NCI-H2196 (cell line): ENCODE measurements around the gene PREX1.

Source experiments
- DNase-seq: peaks from one replicate; lab custom pipeline; 2025; ENCODE audit not compliant: unreplicated experiment; lab: John Stamatoyannopoulos, UW

PREX1 gene

GRCh38 chr20:48705240-48706115 lies 122.3 kb downstream of the PREX1 start:
- no peak for DNase-seq

- DNase-seq: no peak
Measured at GRCh38 chr20:48704761-48705160, 123.0 kb downstream of the PREX1 start.

GRCh38 chr20:48703511-48704219 lies 124.1 kb downstream of the PREX1 start:
- DNase-seq: no peak

GRCh38 chr20:48703107-48703506 lies 124.7 kb downstream of the PREX1 start:
- DNase-seq: peak; percentile 6

- DNase-seq: no peak
Measured at GRCh38 chr20:48702455-48702913, 125.3 kb downstream of the PREX1 start.

- no peak for DNase-seq
Measured at GRCh38 chr20:48701702-48702101, 126.1 kb downstream of the PREX1 start.

- no peak for DNase-seq
Measured at GRCh38 chr20:48698507-48699267, 129.1 kb downstream of the PREX1 start.

- peak; percentile 68 for DNase-seq
Measured at GRCh38 chr20:48697845-48698491, 129.8 kb downstream of the PREX1 start.

GRCh38 chr20:48696671-48697070 lies 131.1 kb downstream of the PREX1 start:
- no peak for DNase-seq

GRCh38 chr20:48695738-48696137 lies 132.1 kb downstream of the PREX1 start:
- DNase-seq: no peak

GRCh38 chr20:48695255-48695654 lies 132.5 kb downstream of the PREX1 start:
- no peak for DNase-seq

- no peak for DNase-seq
Measured at GRCh38 chr20:48694381-48694865, 133.4 kb downstream of the PREX1 start.

GRCh38 chr20:48691523-48691922 lies 136.3 kb downstream of the PREX1 start:
- no peak for DNase-seq

GRCh38 chr20:48690888-48691287 lies 136.9 kb downstream of the PREX1 start:
- DNase-seq: peak; percentile 18

- DNase-seq: no peak
Measured at GRCh38 chr20:48689874-48690571, 137.8 kb downstream of the PREX1 start.

- no peak for DNase-seq
Measured at GRCh38 chr20:48689388-48689787, 138.4 kb downstream of the PREX1 start.

- no peak for DNase-seq
Measured at GRCh38 chr20:48688579-48688978, 139.2 kb downstream of the PREX1 start.

GRCh38 chr20:48687117-48687800 lies 140.5 kb downstream of the PREX1 start:
- no peak for DNase-seq

GRCh38 chr20:48686238-48687116 lies 141.3 kb downstream of the PREX1 start:
- DNase-seq: no peak
